Activated T-cell treated with anti-CD3 and anti-CD28 coated beads for 48 hours (primary cell): Measurements from ENCODE around the gene ATL3.
"Not testable (repeated sequence)": the region's sequence is repeated elsewhere in the genome, so short reads cannot be mapped to it uniquely, and the experiment has no call there.

Source experiments
- DNase-seq: peaks from one replicate; pipeline ENCODE4 v3.0.0-alpha.2; 2020; ENCODE audit warnings: low read depth

ATL3 gene, protein sequence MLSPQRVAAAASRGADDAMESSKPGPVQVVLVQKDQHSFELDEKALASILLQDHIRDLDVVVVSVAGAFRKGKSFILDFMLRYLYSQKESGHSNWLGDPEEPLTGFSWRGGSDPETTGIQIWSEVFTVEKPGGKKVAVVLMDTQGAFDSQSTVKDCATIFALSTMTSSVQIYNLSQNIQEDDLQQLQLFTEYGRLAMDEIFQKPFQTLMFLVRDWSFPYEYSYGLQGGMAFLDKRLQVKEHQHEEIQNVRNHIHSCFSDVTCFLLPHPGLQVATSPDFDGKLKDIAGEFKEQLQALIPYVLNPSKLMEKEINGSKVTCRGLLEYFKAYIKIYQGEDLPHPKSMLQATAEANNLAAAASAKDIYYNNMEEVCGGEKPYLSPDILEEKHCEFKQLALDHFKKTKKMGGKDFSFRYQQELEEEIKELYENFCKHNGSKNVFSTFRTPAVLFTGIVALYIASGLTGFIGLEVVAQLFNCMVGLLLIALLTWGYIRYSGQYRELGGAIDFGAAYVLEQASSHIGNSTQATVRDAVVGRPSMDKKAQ

GRCh38 chr11:63671322-63672155 lies at the start of gene ATL3:
ATL3 (minus strand) TSS chr11:63671376; CDS start chr11:63671335, 41 bp downstream.
- DNase-seq: peak; percentile 86

GRCh38 chr11:63720611-63721010 lies 49.4 kb upstream of the ATL3 start:
- DNase-seq: no peak

DNA sequence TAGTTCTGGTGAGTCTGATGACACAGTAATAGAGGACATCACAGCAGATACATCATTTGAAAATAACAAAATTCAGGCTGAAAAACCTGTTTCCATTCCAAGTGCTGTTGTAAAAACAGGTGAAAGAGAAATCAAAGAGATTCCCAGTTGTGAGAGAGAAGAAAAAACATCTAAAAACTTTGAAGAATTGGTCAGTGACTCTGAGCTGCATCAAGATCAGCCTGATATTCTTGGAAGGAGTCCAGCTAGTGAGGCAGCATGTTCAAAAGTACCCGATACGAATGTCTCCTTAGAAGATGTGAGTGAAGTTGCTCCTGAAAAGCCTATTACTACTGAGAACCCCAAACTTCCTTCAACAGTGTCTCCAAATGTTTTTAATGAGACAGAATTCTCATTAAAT lies 48.8 kb upstream of the ATL3 start:
- DNase-seq: no peak

GRCh38 chr11:63719001-63719400 lies 47.8 kb upstream of the ATL3 start:
- DNase-seq: no peak

DNA sequence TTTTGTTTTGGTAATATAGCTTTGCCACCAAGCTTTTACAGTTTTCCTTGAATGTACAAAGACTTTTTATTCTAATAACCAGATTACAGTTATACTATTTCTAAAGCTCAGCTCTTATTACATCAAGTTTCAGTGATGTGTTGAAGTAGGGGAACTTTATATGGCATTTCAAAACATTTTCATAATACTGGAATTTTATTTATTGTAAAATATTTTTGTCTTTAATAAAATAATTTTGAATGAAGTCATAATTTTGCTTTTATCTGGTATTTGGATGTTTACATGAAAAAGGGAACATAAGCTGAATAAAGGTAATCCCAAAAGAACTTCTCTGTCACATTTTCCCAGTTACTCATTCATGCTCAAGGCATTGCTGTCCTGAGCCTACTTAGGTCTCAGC lies 44.9 kb upstream of the ATL3 start:
- DNase-seq: no peak

GRCh38 chr11:63713766-63714165 lies 42.6 kb upstream of the ATL3 start:
- no peak for DNase-seq

DNA sequence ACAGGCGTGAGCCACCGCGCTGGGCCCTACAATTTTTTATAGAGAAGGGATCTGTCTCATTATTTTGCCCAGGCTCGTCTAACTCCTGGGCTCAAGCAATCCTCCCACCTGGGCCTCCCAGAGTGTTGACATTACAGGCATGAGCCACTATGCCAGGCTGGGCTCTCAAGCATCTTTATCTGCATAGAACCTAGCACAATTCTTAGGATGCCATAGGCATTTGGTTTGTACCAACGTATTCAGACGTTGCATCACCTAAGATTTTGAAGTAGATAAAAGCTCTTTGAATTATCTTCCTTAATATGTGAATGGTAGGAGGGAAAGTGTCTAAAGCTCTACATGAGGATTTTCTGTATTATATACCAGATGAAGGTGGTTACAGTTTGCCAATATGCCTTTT lies 40.7 kb upstream of the ATL3 start:
- no peak for DNase-seq

DNA sequence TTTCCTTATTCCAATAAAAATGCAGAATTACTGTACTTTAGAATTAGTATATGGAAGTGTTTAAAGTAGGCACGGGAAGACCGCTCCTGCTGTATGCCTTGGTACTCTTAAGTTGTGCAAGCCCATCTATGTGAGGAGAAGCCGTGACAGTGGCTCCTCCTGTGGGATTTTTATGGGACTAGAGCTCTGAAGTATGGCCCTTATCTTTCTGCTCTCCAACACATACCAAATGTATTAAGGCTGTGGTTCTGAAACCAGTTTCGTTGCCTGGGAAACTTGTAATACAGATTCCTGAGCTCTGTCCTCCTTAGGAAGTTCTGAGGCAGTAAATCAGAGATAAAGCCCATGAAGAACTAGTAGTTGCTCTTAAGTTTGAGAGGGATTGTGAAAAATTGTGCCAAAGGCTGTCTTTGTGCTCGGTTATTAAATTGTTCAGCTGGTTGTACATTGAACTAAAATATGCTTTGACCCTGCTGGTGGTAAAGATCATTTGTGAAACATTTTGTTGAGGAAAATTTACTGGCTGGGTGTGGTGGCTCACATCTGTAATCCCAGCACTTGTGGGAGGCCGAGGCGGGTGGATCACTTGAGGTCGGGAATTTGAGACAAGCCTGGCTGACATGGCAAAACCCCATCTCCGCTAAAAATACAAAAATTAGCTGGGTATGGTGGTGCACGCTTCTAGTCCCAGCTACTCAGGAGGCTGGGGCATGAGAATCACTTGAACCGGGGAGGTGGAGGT lies 39.5 kb upstream of the ATL3 start:
- no peak for DNase-seq

- no peak for DNase-seq
Observed at GRCh38 chr11:63709336-63709884, 38.2 kb upstream of the ATL3 start.

- DNase-seq: no peak
Observed at GRCh38 chr11:63708764-63709163, 37.6 kb upstream of the ATL3 start.

- DNase-seq: no peak
Observed at GRCh38 chr11:63705526-63705925, 34.4 kb upstream of the ATL3 start.

DNA sequence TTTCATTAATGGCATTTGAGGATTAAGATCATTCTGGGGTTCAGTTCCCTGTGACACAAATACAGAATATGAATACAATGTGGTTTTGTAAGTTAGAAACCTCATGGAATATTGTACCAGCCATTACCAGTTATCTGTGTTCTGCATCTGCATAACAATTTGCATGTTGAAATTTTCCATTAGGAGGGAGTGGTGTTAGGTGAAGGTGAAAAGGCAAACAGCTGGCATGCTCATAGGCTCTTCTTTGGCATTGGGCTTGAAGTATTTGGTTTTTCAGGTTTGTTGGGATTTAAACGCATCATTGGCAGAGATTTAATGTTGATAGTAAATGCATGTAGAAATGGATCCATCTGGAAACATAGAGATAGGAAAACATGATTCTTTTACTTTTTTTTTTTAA lies 28.7 kb upstream of the ATL3 start:
- DNase-seq: no peak

GRCh38 chr11:63698976-63699733 lies 28.0 kb upstream of the ATL3 start:
- DNase-seq: no peak

GRCh38 chr11:63694596-63694995 lies 23.4 kb upstream of the ATL3 start:
- no peak for DNase-seq

GRCh38 chr11:63687845-63688244 lies 16.7 kb upstream of the ATL3 start:
- no peak for DNase-seq

GRCh38 chr11:63686926-63687325 lies 15.8 kb upstream of the ATL3 start:
- DNase-seq: no peak

- DNase-seq: not testable (repeated sequence)
Observed at GRCh38 chr11:63685158-63685721, 14.1 kb upstream of the ATL3 start.

GRCh38 chr11:63683133-63683991 lies 12.2 kb upstream of the ATL3 start:
- DNase-seq: no peak

DNA sequence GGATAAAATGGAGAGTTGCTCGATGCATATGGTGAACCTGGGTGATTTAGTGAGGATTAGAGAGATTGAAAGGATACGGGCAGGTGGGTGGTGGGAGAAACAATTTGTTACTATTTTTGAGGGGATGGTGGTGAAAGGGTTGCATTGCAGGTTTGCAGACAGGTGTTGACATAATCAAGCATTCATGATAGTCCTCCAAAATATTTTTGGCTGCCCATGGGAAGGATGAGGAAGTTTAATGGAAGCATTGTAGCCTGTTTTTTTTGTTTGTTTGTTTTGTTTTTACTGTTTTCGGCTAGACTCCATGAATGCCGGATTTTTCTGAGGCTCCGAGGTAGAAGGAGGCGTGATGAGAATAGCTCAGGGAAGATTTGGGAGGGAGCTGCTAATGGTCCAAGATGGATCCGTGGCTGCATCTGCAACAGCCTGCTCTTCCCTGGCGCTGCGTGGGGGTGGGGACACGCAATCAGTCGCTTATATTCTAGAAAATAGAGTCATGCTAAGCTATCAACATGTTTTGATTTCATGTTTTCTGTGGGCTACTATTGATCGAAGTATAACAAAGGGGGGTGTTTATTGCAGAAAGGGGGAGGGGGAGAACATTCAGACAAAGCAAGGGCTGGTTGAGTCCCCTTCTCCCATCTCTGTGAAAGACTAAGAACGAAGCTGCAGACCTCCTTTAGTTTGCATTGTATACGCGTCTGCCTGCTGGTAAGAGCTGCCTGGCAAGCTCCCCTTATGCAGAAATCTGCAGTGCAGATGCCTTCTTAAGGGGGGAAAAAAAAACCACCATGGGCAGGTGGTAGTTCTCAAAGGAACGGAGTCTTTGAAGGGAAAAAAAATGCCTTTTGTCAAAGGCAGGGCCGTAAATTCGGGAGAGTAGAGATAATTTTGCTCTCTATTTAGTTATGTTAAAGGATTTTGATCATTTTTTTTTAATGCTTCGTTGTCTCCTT lies 11.2 kb upstream of the ATL3 start:
- no peak for DNase-seq
